Suppressor macrophage treated with lipopolysaccharide for 4 hours (primary cell): ENCODE data around the gene GABRP.
"Not testable (repeated sequence)": the region's sequence is repeated elsewhere in the genome, so short reads cannot be mapped to it uniquely, and the experiment has no call there.

ENCODE experiments used
- DNase-seq: peaks from one replicate; pipeline ENCODE4 v3.0.0-alpha.2; 2020

The GABRP gene

GRCh38 chr5:170795154-170795553 is 11.6 kb downstream of the GABRP start:
- no peak for DNase-seq

GRCh38 chr5:170805666-170806065 is 22.1 kb downstream of the GABRP start:
- DNase-seq: no peak

- DNase-seq: peak; percentile 19
Observed at GRCh38 chr5:170809551-170809950, 26.0 kb downstream of the GABRP start.

GRCh38 chr5:170811719-170812118 is 28.2 kb downstream of the GABRP start:
- DNase-seq: no peak

- no peak for DNase-seq
Observed at GRCh38 chr5:170813231-170813630, 29.7 kb downstream of the GABRP start.

GRCh38 chr5:170817195-170817594 is 33.7 kb downstream of the GABRP start:
- DNase-seq: no peak

GRCh38 chr5:170818232-170818631 is 34.7 kb downstream of the GABRP start:
- DNase-seq: no peak

- no peak for DNase-seq
Observed at GRCh38 chr5:170819824-170820223, 36.3 kb downstream of the GABRP start.

GRCh38 chr5:170821257-170821800 is 37.8 kb downstream of the GABRP start:
- DNase-seq: no peak

- DNase-seq: no peak
Observed at GRCh38 chr5:170826117-170826516, 42.6 kb downstream of the GABRP start.

- DNase-seq: no peak
Observed at GRCh38 chr5:170832241-170832640, 48.7 kb downstream of the GABRP start.

GRCh38 chr5:170833981-170834380 is 50.5 kb downstream of the GABRP start:
- DNase-seq: not testable (repeated sequence)

- no peak for DNase-seq
Observed at GRCh38 chr5:170836226-170836625, 52.7 kb downstream of the GABRP start.

- DNase-seq: no peak
Observed at GRCh38 chr5:170843870-170844269, 60.3 kb downstream of the GABRP start.

GRCh38 chr5:170844651-170845050 is 61.1 kb downstream of the GABRP start:
- DNase-seq: no peak

GRCh38 chr5:170846416-170846815 is 62.9 kb downstream of the GABRP start:
- DNase-seq: no peak

GRCh38 chr5:170846846-170847245 is 63.3 kb downstream of the GABRP start:
- no peak for DNase-seq

GRCh38 chr5:170848033-170848432 is 64.5 kb downstream of the GABRP start:
- DNase-seq: no peak

- DNase-seq: no peak
Observed at GRCh38 chr5:170849374-170849773, 65.8 kb downstream of the GABRP start.

- no peak for DNase-seq
Observed at GRCh38 chr5:170854566-170854965, 71.0 kb downstream of the GABRP start.

- no peak for DNase-seq
Observed at GRCh38 chr5:170857066-170857465, 73.5 kb downstream of the GABRP start.

GRCh38 chr5:170860415-170860814 is 76.9 kb downstream of the GABRP start:
- DNase-seq: no peak

GRCh38 chr5:170860818-170861666 is 77.5 kb downstream of the GABRP start:
- DNase-seq: no peak

GRCh38 chr5:170861667-170861916 is 78.1 kb downstream of the GABRP start:
- DNase-seq: no peak
